CD14-positive monocyte (primary cell): ENCODE results near the gene EVA1C. TPM values are rescaled to one million over a fixed set of nuclear protein-coding genes. Genes with fewer than 3 reads are reported as not detected.
"Not testable (repeated sequence)": the region's sequence is repeated elsewhere in the genome, so short reads cannot be mapped to it uniquely, and the experiment has no call there.

Experiments
- DNase-seq, 3 donors: peaks; one replicate each; pipeline ENCODE4 v3.0.0-alpha.2; 2011 to 2022
- H2AFZ ChIP-seq: 2 replicates; pipeline ENCODE4 v1.6.0; 2012; ENCODE audit warnings: mild to moderate bottlenecking, low read depth, low read length, inconsistent platforms; ENCODE audit not compliant: insufficient read depth, poor library complexity, severe bottlenecking
- H3K27ac ChIP-seq, 2 donors: 1 replicate in 1 of 2; 2 replicates in 1 of 2; pipeline ENCODE4 v1.5.1; 2012 to 2013; ENCODE audit warnings: low read length in 2 of 2, control low read depth in 1 of 2, inconsistent platforms in 1 of 2, low read depth in 1 of 2, mild to moderate bottlenecking in 1 of 2
- H3K27me3 ChIP-seq, 2 donors: one replicate each; pipeline versions ENCODE4 v1.6.0 to v1.6.1; 2011 to 2013; ENCODE audit warnings: low read length in 2 of 2; ENCODE audit not compliant: control insufficient read depth in 2 of 2, insufficient read depth in 2 of 2
- H3K36me3 ChIP-seq, 2 donors: replicated peaks in 1 of 2; 1 replicate in 1 of 2; 2 replicates in 1 of 2; pipeline versions ENCODE4 v1.5.1 to v1.6.1; 2012 to 2013; ENCODE audit warnings: low read length in 2 of 2, control low read depth in 1 of 2, inconsistent platforms in 1 of 2, mild to moderate bottlenecking in 1 of 2; ENCODE audit not compliant: insufficient read depth in 2 of 2, control insufficient read depth in 1 of 2
- H3K4me1 ChIP-seq, 2 donors: 1 replicate in 1 of 2; 2 replicates in 1 of 2; pipeline versions ENCODE4 v1.5.1 to v1.6.1; 2012 to 2013; ENCODE audit warnings: low read length in 2 of 2, control low read depth in 1 of 2, inconsistent platforms in 1 of 2, mild to moderate bottlenecking in 1 of 2, moderate library complexity in 1 of 2; ENCODE audit not compliant: insufficient read depth in 2 of 2, control insufficient read depth in 1 of 2
- H3K4me2 ChIP-seq: replicated peaks from 2 replicates; pipeline ENCODE3; 2012; ENCODE audit warnings: low read length, moderate library complexity, mild to moderate bottlenecking; ENCODE audit not compliant: poor library complexity, severe bottlenecking; ENCODE audit errors: extremely low read depth
- H3K4me3 ChIP-seq, 3 experiments: fragments of 200-600 bp in 1 of 3; sonication (generic) in 1 of 3; replicated peaks in 1 of 3; 1 replicate in 2 of 3; 2 replicates in 1 of 3; pipeline ENCODE4 v1.5.1; 2011 to 2013; ENCODE audit warnings: low read length in 3 of 3, mild to moderate bottlenecking in 3 of 3, control low read depth in 2 of 3, low read depth in 2 of 3, inconsistent platforms in 1 of 3, moderate library complexity in 1 of 3
- H3K79me2 ChIP-seq: 2 replicates; pipeline ENCODE4 v1.6.0; 2012; ENCODE audit warnings: mild to moderate bottlenecking, control low read depth, inconsistent platforms, low read length, moderate library complexity; ENCODE audit not compliant: insufficient read depth
- H3K9ac ChIP-seq: 2 replicates; pipeline ENCODE4 v1.6.0; 2017; ENCODE audit warnings: low read length, mild to moderate bottlenecking; ENCODE audit not compliant: insufficient read depth, poor library complexity, severe bottlenecking
- H3K9me3 ChIP-seq, 2 donors: replicated peaks in 1 of 2; 1 replicate in 1 of 2; 2 replicates in 1 of 2; pipeline versions ENCODE4 v1.5.1 to v1.6.1; 2012 to 2013; ENCODE audit warnings: low read length in 2 of 2, control low read depth in 1 of 2; ENCODE audit not compliant: control insufficient read depth in 1 of 2, insufficient read depth in 1 of 2
- H4K20me1 ChIP-seq: 2 replicates; pipeline ENCODE4 v1.6.0; 2012; ENCODE audit warnings: mild to moderate bottlenecking, low read length, control low read depth, moderate library complexity; ENCODE audit not compliant: insufficient read depth
- H3K27ac Mint-ChIP-seq, 7 donors: one replicate each; pipeline ENCODE4 v1.8.0; 2020; ENCODE audit warnings: mild to moderate bottlenecking in 7 of 7, mixed read lengths in 7 of 7, moderate library complexity in 6 of 7, inconsistent platforms in 2 of 7
- H3K27me3 Mint-ChIP-seq, 3 donors: one replicate each; pipeline ENCODE4 v1.8.0; 2021 to 2022; ENCODE audit warnings: low read depth in 3 of 3, mild to moderate bottlenecking in 3 of 3, mixed read lengths in 3 of 3, moderate library complexity in 3 of 3, inconsistent platforms in 1 of 3
- H3K36me3 Mint-ChIP-seq, 2 donors: one replicate each; pipeline ENCODE4 v1.8.0; 2020; ENCODE audit warnings: mixed read lengths in 2 of 2, inconsistent platforms in 1 of 2, mild to moderate bottlenecking in 1 of 2
- H3K4me1 Mint-ChIP-seq: one replicate; pipeline ENCODE4 v1.8.0; 2020; ENCODE audit warnings: mild to moderate bottlenecking, mixed read lengths
- H3K4me3 Mint-ChIP-seq, 2 donors: one replicate each; pipeline ENCODE4 v1.8.0; 2020; ENCODE audit warnings: mild to moderate bottlenecking in 2 of 2, mixed read lengths in 2 of 2, moderate library complexity in 1 of 2
- H3K9me3 Mint-ChIP-seq, 7 donors: one replicate each; pipeline ENCODE4 v1.8.0; 2020 to 2022; ENCODE audit warnings: mixed read lengths in 7 of 7, mild to moderate bottlenecking in 6 of 7, moderate library complexity in 6 of 7, inconsistent platforms in 2 of 7
- WGBS: methylation state at CpG from one replicate; pipeline ENCODE4 v1.1.5; 2013; ENCODE audit warnings: missing lambda C conversion rate; ENCODE audit not compliant: insufficient coverage; 5-methylcytosine and 5-hydroxymethylcytosine counted together
- intact Hi-C, 2 donors: fragments of 100-400 bp; cut with micrococcal nuclease; formaldehyde crosslinking; loops; one replicate each; pipeline versions ENCODE4 v1.15.0 to v1.15.1; 2023
- polyA plus RNA-seq, 3 donors: library from polyadenylated mRNA; depleted of rRNA in 1 of 3; unstranded in 2 of 3; stranded (reverse) in 1 of 3; fragments of 300-500 nt in 2 of 3; fragments of >200 nt in 1 of 3; fragmentation: Illumina TruSeq in 2 of 3; gene quantifications; 1 replicate in 2 of 3; 2 replicates in 1 of 3; pipeline ENCODE4 v1.2.3, GENCODE V29; 2012 to 2021
- TF ChIP-seq, protein P1 (sequence below): fragments of 200-600 bp; IDR thresholded peaks from one replicate; pipeline ENCODE4 v1.8.0; 2022; ENCODE audit warnings: antibody characterized with exemption, mild to moderate bottlenecking

The EVA1C gene
- polyA plus RNA-seq, 3 donors, result 0.37 to 0.73 (median 0.63) TPM

GRCh38 chr21:32367158-32367557, 45.3 kb upstream of the EVA1C start:
- WGBS, result no CpG with 5 or more reads among the region's 1 CpG
- peak overlapping the region in 2 of 7 donors; percentile 27 to 79 for H3K27ac Mint-ChIP-seq

DNA sequence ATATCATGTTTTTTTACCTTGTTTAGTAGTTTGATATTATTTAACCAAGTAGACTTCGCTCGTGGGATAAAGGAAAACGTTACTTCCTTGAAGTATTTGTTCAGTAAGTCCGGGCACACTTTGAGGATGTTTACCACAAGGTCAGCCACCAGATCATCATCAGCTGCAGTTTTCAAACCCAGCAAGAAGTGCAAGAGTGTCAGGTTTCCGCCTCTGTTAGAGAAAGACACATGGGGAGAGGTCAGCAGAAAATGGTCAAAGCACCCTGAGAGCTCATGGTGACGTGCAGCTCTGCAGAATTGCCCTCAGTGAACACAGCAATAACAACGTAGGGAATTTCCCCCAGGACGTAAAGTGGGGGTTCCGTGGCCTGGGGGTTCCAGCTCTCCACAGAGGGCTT, 44.1 kb upstream of the EVA1C start:
- no peak overlapping the region for H3K9ac ChIP-seq
- H3K4me1 Mint-ChIP-seq, result peaks cover 19% of the 10 kb centered on the region
- WGBS, result 93% methylated on average over 5 of the region's 9 CpGs
- H3K79me2 ChIP-seq, result peaks cover 3% of the 10 kb centered on the region
- no peaks in the 10 kb centered on the region for H3K27me3 ChIP-seq
- peaks cover 48 to 61% of the 10 kb centered on the region in 2 donors for H3K36me3 ChIP-seq
- H3K4me3 ChIP-seq, result no peak overlapping the region
- peaks cover 59 to 63% of the 10 kb centered on the region in 2 donors for H3K36me3 Mint-ChIP-seq
- H3K27ac ChIP-seq, result no peak overlapping the region
- no peak overlapping the region for H3K4me2 ChIP-seq
- H4K20me1 ChIP-seq, result no peaks in the 10 kb centered on the region
- H2AFZ ChIP-seq, result no peak overlapping the region
- H3K27ac Mint-ChIP-seq, result peak overlapping the region in 1 of 7 donors; percentile 11
- H3K27me3 Mint-ChIP-seq, result no peaks in the 10 kb centered on the region
- TF ChIP-seq, protein P1, sequence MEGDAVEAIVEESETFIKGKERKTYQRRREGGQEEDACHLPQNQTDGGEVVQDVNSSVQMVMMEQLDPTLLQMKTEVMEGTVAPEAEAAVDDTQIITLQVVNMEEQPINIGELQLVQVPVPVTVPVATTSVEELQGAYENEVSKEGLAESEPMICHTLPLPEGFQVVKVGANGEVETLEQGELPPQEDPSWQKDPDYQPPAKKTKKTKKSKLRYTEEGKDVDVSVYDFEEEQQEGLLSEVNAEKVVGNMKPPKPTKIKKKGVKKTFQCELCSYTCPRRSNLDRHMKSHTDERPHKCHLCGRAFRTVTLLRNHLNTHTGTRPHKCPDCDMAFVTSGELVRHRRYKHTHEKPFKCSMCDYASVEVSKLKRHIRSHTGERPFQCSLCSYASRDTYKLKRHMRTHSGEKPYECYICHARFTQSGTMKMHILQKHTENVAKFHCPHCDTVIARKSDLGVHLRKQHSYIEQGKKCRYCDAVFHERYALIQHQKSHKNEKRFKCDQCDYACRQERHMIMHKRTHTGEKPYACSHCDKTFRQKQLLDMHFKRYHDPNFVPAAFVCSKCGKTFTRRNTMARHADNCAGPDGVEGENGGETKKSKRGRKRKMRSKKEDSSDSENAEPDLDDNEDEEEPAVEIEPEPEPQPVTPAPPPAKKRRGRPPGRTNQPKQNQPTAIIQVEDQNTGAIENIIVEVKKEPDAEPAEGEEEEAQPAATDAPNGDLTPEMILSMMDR, result no peak
- H3K9me3 ChIP-seq, result no peaks in the 10 kb centered on the region
- H3K4me1 ChIP-seq, result peaks cover 11 to 19% of the 10 kb centered on the region in 2 donors
- H3K4me3 Mint-ChIP-seq, result no peak overlapping the region
- no peak for DNase-seq
- intact Hi-C loops, result no loop called here
- no peaks in the 10 kb centered on the region for H3K9me3 Mint-ChIP-seq

More at GRCh38 chr21:32367158-32367557, 45.3 kb upstream of the EVA1C start:
- Histone ChIP-seq H3K36me3 (peaks cover 59 to 74% of the 10 kb centered on the region in 2 donors), H4K20me1 (no peaks in the 10 kb centered on the region), H3K4me2 (no peak overlapping the region), H2AFZ (no peak overlapping the region), H3K27me3 (no peaks in the 10 kb centered on the region), H3K79me2 (peaks cover 3% of the 10 kb centered on the region), H3K4me3 (no peak overlapping the region), H3K4me1 (peaks cover 8 to 15% of the 10 kb centered on the region in 2 donors), H3K27ac (no peak overlapping the region), H3K9ac (no peak overlapping the region), H3K9me3 (no peaks in the 10 kb centered on the region)
- intact Hi-C loops, result no loop called here
- Mint-ChIP-seq H3K4me1 (peaks cover 17% of the 10 kb centered on the region), H3K4me3 (no peak overlapping the region), H3K27me3 (no peaks in the 10 kb centered on the region), H3K36me3 (peaks cover 68 to 69% of the 10 kb centered on the region in 2 donors), H3K9me3 (no peaks in the 10 kb centered on the region)
- TF ChIP-seq, protein P1, result no peak
- DNase-seq, result no peak

DNA sequence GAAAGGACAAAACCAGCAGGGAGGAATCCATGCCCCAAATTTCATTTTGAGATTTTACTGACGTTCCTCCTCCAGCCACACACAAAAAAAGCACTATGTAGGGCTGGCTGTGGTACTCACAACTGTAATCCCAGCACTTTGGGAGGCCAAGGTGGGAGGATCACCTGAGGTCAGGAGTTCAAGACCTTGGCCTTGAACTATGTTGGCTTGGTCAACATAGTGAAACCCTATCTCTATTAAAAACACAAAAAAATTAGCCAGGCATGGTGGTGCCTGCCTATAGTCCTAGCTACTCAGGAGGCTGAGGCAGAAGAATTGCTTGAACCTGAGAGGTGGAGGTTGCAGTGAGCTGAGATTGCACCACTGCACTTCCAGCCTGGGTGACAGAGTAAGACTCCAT, 43.5 kb upstream of the EVA1C start:
- H3K9ac ChIP-seq, H3K4me2 ChIP-seq, H3K27me3 ChIP-seq, H3K4me3 Mint-ChIP-seq, H4K20me1 ChIP-seq, intact Hi-C loops, DNase-seq, H3K79me2 ChIP-seq, H2AFZ ChIP-seq, H3K27ac ChIP-seq, H3K9me3 Mint-ChIP-seq, H3K27ac Mint-ChIP-seq, H3K27me3 Mint-ChIP-seq, H3K4me3 ChIP-seq, H3K9me3 ChIP-seq: not testable (repeated sequence)
- no CpG with 5 or more reads among the region's 1 CpG for WGBS
- H3K36me3 ChIP-seq, result peaks cover 42 to 57% of the 10 kb centered on the region in 2 donors
- peaks cover 19% of the 10 kb centered on the region for H3K4me1 Mint-ChIP-seq
- H3K4me1 ChIP-seq, result peaks cover 11 to 19% of the 10 kb centered on the region in 2 donors
- H3K36me3 Mint-ChIP-seq, result peaks cover 55 to 58% of the 10 kb centered on the region in 2 donors
